ENCODE measurements around the gene XPO5. TPM values are rescaled to one million over a fixed set of nuclear protein-coding genes. Genes with fewer than 3 reads are reported as not detected.

The XPO5 gene
- total RNA-seq, 4 donors from 2014 or later = 22.2 to 58.6 (median 32.9) TPM

DNA sequence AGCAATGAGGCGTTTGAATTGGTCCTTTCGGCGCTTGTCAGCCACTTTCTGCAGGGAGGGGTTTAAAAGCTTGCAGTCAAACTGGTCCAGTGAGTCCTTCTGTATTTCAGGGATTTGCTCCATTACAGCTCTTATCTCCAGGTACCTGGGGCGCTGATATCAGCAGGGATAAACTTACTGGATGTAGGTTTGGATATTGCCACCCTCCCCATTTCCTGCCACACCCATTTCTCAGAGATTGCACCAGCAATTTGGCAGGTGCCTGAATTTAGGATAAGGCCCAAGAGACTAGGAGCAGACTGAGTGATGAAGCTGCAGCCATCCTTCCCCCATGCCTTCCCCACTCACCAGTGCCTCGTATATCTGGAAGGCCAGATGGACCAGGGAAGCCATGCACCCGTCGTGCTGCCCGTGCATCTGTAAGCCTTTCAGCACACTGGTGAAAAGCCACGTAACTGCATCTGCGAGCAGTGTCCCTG is 51.3 kb downstream of the XPO5 start:
- intact Hi-C loops (cut with DNase I) = loop anchor here (5.0 kb wide), 1 partner anchor 48 kb away; no protein-coding TSS in a partner anchor

DNA sequence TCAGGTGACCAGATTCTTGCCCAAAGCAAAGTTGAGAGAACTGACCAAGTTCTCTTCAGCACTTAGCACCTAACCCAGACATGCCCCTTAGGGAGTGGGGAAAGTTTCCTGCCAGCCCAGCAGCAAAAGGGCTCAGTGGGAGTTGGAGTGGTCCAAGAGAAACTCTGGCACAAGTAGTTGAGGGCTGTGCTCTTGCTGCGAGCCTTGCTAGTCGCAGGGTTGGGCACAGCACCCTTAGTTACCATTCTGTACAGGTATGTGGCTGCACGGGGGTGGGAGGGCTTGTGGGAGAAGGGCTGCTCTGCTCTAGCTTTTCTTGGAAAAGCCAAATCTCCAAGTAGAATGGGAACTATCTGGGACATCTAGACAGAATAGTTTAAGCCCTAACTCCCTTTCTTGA is 52.6 kb downstream of the XPO5 start:
- Histone ChIP-seq H3K27me3 (no peaks in the 10 kb centered on the region), H3K9me3 (no peaks in the 10 kb centered on the region), H3K4me1 (peaks cover 18 to 32% of the 10 kb centered on the region in 2 donors), H3K36me3 (peaks cover 66 to 76% of the 10 kb centered on the region in 2 donors), H3K27ac (peak overlapping the region in 2 of 3 donors; percentile 30 to 49), H3K4me3 (replicated peaks in 1 of 3) (no peak overlapping the region)
- no peak for DNase-seq
- intact Hi-C loops (cut with DNase I) = loop anchor here (5.0 kb wide), 1 partner anchor 49 kb away; no protein-coding TSS in a partner anchor
- WGBS, 2 donors = 44 to 65% methylated on average over 3 of the region's 3 CpGs
- no peak for TF ChIP-seq POLR2A (IDR thresholded peaks at IDR 0.05)
- TF ChIP-seq, protein P1, sequence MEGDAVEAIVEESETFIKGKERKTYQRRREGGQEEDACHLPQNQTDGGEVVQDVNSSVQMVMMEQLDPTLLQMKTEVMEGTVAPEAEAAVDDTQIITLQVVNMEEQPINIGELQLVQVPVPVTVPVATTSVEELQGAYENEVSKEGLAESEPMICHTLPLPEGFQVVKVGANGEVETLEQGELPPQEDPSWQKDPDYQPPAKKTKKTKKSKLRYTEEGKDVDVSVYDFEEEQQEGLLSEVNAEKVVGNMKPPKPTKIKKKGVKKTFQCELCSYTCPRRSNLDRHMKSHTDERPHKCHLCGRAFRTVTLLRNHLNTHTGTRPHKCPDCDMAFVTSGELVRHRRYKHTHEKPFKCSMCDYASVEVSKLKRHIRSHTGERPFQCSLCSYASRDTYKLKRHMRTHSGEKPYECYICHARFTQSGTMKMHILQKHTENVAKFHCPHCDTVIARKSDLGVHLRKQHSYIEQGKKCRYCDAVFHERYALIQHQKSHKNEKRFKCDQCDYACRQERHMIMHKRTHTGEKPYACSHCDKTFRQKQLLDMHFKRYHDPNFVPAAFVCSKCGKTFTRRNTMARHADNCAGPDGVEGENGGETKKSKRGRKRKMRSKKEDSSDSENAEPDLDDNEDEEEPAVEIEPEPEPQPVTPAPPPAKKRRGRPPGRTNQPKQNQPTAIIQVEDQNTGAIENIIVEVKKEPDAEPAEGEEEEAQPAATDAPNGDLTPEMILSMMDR (IDR thresholded peaks at IDR 0.05) = no peak

More for the DNA sequence above, 51.3 kb downstream of the XPO5 start:
- Histone ChIP-seq H3K27me3 (no peaks in the 10 kb centered on the region), H3K4me3 (replicated peaks in 1 of 3) (no peak overlapping the region), H3K27ac (no peak overlapping the region), H3K36me3 (peaks cover 70 to 80% of the 10 kb centered on the region in 2 donors), H3K9me3 (no peaks in the 10 kb centered on the region), H3K4me1 (peaks cover 13 to 25% of the 10 kb centered on the region in 2 donors)
- no peak for DNase-seq
- 91 to 94% methylated on average over 6 to 10 of the region's 10 CpGs for WGBS, 2 donors
- no peak for TF ChIP-seq POLR2A (IDR thresholded peaks at IDR 0.05)
- TF ChIP-seq, protein P1 (IDR thresholded peaks at IDR 0.05) = no peak

DNA sequence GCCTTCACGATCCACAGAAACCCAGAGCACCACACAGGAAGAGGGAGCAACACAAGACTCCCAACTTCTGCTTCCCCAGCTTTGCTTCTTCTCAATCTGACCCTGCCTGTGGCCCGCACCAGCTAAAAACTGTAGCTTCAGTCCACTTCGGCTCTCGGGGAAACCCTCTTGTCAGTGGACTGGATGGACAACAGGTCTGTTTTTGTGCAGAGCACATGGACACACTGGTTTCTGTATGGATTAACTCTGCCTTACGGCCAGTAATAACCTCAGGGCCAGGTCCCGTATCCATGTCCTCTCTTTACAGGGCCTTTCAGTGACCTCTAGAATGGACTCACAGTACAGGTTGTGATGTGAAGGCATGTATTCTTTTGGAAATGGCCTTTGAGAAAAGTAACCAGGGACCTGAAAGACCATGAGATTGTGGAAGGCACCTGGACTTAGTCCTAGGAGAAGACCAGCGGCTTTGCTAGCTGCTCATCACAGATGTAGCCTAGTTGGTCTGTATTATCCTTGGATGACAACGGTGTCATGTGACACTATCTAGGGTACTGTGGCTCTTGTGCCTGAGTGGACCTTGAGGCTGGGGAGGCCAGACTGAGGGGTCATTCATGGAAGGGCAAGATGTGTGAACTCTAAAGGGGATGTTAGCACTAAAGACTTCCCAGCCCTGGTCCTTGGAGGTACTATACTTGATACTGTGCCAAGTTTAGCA is 53.1 kb downstream of the XPO5 start:
- peaks cover 60 to 71% of the 10 kb centered on the region in 2 donors for H3K36me3 ChIP-seq
- peak overlapping the region; percentile 30 to 68 (median 49) for H3K27ac ChIP-seq
- no peaks in the 10 kb centered on the region for H3K9me3 ChIP-seq
- no peak for DNase-seq
- 78 to 92% methylated on average over 8 of the region's 8 CpGs for WGBS, 2 donors
- intact Hi-C loops (cut with DNase I) = loop anchor here (5.0 kb wide), 1 partner anchor 50 kb away; no protein-coding TSS in a partner anchor
- peaks cover 23 to 37% of the 10 kb centered on the region in 2 donors for H3K4me1 ChIP-seq
- TF ChIP-seq POLR2A (IDR thresholded peaks at IDR 0.05) = no peak
- TF ChIP-seq, protein P1 (IDR thresholded peaks at IDR 0.05) = no peak
- H3K4me3 ChIP-seq (replicated peaks in 1 of 3) = no peak overlapping the region
- no peaks in the 10 kb centered on the region for H3K27me3 ChIP-seq

DNA sequence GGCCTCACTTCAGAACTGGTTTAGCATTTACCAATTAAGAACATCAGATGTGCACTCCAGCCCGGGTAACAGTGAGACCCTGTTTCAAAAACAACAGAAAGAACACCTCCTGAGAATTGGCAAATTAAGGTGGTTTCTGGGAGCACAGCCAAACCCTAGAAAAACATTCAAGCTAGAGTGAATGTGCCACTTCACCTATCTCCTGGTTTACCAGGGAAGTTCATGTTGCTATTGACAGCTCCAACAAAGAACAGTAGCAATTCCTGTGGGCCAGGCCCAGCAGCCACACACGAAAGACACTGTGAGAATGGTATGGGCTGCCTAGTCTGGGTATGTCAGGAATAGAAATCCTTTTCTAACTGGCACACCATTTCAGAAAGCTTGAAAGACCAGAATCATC is 54.0 kb downstream of the XPO5 start:
- no peak overlapping the region for H3K4me3 ChIP-seq (replicated peaks in 1 of 3)
- H3K27ac ChIP-seq = peak overlapping the region; percentile 30 to 68 (median 49)
- TF ChIP-seq, protein P1 (IDR thresholded peaks at IDR 0.05) = no peak
- TF ChIP-seq POLR2A (IDR thresholded peaks at IDR 0.05) = no peak
- H3K9me3 ChIP-seq = no peaks in the 10 kb centered on the region
- H3K4me1 ChIP-seq = peaks cover 25 to 40% of the 10 kb centered on the region in 2 donors
- WGBS, 2 donors = 19 to 25% methylated on average over 2 of the region's 2 CpGs
- intact Hi-C loops (cut with DNase I) = loop anchor here (5.0 kb wide), 1 partner anchor 50 kb away; no protein-coding TSS in a partner anchor
- H3K36me3 ChIP-seq = peaks cover 51 to 62% of the 10 kb centered on the region in 2 donors
- no peaks in the 10 kb centered on the region for H3K27me3 ChIP-seq
- DNase-seq = peak; percentile 78 to 79

DNA sequence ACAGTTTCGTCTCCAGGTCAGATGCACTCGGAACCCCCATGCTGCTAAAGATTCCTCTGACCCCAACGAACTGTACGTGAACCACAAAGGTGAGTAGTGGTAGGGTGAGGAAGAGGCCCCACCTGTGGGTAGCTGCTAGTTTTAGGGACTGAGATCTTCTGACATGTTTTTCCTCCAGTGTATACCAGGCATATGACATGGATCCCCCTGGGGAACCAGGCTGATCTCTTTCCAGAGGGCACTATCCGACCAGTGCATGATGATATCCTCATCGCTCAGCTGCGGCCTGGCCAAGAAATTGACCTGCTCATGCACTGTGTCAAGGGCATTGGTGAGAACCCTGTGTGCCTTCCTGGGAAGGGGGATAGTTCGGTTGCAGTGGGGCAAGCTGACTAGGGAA is 55.7 kb downstream of the XPO5 start:
- H3K36me3 ChIP-seq = peaks cover 49 to 56% of the 10 kb centered on the region in 2 donors
- intact Hi-C loops (cut with DNase I) = loop anchor here (5.0 kb wide), 1 partner anchor 52 kb away; no protein-coding TSS in a partner anchor
- TF ChIP-seq, protein P1 (IDR thresholded peaks at IDR 0.05) = no peak
- TF ChIP-seq POLR2A (IDR thresholded peaks at IDR 0.05) = no peak
- no peak for DNase-seq
- H3K27ac ChIP-seq = no peak overlapping the region
- no peaks in the 10 kb centered on the region for H3K27me3 ChIP-seq
- WGBS, 2 donors = 94 to 96% methylated on average over 8 of the region's 8 CpGs
- H3K4me3 ChIP-seq (replicated peaks in 1 of 3) = no peak overlapping the region
- H3K4me1 ChIP-seq = peaks cover 38 to 50% of the 10 kb centered on the region in 2 donors
- H3K9me3 ChIP-seq = no peaks in the 10 kb centered on the region
